HCT116 (cell line): Measurements from ENCODE around the gene MUC3A.

Experiments
- ZFX ChIP-seq: fragments of 450-650 bp; IDR thresholded peaks from 2 replicates; pipeline ENCODE4 v1.6.1; 2017
- TF ChIP-seq, protein P1 (sequence below), 3 experiments: fragments of 200-600 bp in 1 of 3; sonication (generic) in 1 of 3; IDR thresholded peaks in 2 of 3; conservative IDR thresholded peaks in 1 of 3; 2 replicates each; pipeline ENCODE4 v1.5.1; 2012 to 2017; ENCODE audit warnings: low read depth in 2 of 3, low read length in 2 of 3, antibody characterized with exemption in 1 of 3, borderline replicate concordance in 1 of 3, control low read depth in 1 of 3, mild to moderate bottlenecking in 1 of 3, mixed read lengths in 1 of 3, mixed run types in 1 of 3, moderate library complexity in 1 of 3; ENCODE audit not compliant: insufficient read depth in 1 of 3

DNA sequence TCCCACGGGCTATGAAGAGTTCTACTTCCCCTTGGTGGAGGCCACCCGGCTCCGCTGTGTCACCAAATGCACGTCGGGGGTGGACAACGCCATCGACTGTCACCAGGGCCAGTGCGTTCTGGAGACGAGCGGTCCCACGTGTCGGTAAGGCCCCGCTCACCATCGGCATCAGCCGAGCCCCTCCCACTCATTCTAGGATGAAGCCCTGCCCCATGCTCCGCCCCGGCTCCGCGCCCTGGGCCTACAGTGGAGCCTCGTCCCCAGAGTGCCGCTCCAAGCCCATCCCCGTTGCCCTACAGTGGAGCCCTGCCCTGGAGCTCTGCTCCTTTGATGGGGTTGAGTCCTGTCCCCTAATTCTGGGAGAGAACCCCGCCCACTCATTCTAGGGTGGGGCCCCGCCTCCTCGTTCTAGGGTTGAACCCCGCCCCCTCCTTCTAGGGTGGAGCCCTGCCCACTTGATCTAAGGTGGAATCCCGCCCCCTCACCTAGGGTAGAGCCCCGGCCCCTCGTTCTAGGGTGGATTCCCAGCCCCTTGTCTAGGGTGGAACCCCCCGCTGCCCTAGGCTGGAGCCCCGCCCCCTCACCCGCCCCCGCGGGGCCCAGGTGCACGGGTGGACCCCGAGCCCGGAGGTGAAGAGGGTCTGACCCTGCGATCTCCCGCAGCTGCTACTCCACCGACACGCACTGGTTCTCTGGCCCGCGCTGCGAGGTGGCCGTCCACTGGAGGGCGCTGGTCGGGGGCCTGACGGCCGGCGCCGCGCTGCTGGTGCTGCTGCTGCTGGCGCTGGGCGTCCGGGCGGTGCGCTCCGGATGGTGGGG lies 16.6 kb downstream of the MUC3A start:
- TF ChIP-seq, protein P1, sequence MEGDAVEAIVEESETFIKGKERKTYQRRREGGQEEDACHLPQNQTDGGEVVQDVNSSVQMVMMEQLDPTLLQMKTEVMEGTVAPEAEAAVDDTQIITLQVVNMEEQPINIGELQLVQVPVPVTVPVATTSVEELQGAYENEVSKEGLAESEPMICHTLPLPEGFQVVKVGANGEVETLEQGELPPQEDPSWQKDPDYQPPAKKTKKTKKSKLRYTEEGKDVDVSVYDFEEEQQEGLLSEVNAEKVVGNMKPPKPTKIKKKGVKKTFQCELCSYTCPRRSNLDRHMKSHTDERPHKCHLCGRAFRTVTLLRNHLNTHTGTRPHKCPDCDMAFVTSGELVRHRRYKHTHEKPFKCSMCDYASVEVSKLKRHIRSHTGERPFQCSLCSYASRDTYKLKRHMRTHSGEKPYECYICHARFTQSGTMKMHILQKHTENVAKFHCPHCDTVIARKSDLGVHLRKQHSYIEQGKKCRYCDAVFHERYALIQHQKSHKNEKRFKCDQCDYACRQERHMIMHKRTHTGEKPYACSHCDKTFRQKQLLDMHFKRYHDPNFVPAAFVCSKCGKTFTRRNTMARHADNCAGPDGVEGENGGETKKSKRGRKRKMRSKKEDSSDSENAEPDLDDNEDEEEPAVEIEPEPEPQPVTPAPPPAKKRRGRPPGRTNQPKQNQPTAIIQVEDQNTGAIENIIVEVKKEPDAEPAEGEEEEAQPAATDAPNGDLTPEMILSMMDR (IDR thresholded peaks at IDR 0.05 in 2 of 3, conservative IDR thresholded peaks at IDR 0.05 in 1 of 3; ENCODE audit: borderline replicate concordance in 1 of 3, insufficient read depth in 1 of 3, low read depth in 2 of 3, low read length in 2 of 3) = peak in 2 of 3 experiments; percentile 97 to 99; a peak in 4 of 6 replicates
- 0 out of 2 replicates have a peak, but pooled peaks have one; percentile 35 for TF ChIP-seq ZFX
